Right cardiac atrium (tissue), 5 donors: Measurements from ENCODE around the gene PSMA6. TPM values are rescaled to one million over a fixed set of nuclear protein-coding genes. Genes with fewer than 3 reads are reported as not detected.

Source experiments
- ATAC-seq, 2 donors: fragments of 200-7000 bp; cut with Tn5 transposase; one replicate each; pipeline versions ENCODE4 v1.8.0 to v1.9.1; 2020; ENCODE audit warnings: moderate library complexity in 2 of 2, mild to moderate bottlenecking in 1 of 2
- DNase-seq, 3 donors: peaks; one replicate each; pipeline ENCODE4 v3.0.0-alpha.2; 2020
- H3K27ac ChIP-seq: one replicate; pipeline ENCODE4 v1.5.1; 2013; ENCODE audit warnings: mild to moderate bottlenecking, low read length, control low read depth, moderate library complexity
- H3K27me3 ChIP-seq: one replicate; pipeline ENCODE4 v1.6.1; 2013; ENCODE audit not compliant: control insufficient read depth, insufficient read depth
- H3K4me1 ChIP-seq: one replicate; pipeline ENCODE4 v1.6.1; 2013; ENCODE audit warnings: low read length; ENCODE audit not compliant: control insufficient read depth, insufficient read depth
- H3K4me3 ChIP-seq: one replicate; pipeline ENCODE4 v1.5.1; 2013; ENCODE audit warnings: low read length, control low read depth
- H3K9me3 ChIP-seq: one replicate; pipeline ENCODE4 v1.6.1; 2013; ENCODE audit warnings: low read length; ENCODE audit not compliant: control insufficient read depth
- WGBS: extraction: QIAGEN DNeasy Blood & Tissue Kit; methylation state at CpG from one replicate; pipeline ENCODE4 v1.1.7; 2013; 5-methylcytosine and 5-hydroxymethylcytosine counted together
- intact Hi-C, 4 donors: fragments of 100-400 bp; cut with DNase I; formaldehyde crosslinking; loops; one replicate each; pipeline versions ENCODE4 v1.11.0 to v1.14.0; 2022 to 2023
- polyA plus RNA-seq: library from polyadenylated mRNA; stranded (reverse); fragments of 200-250 nt; gene quantifications from one replicate; pipeline ENCODE4 v1.2.3, GENCODE V29; 2013
- total RNA-seq, 4 donors: library from RNA; stranded (reverse); fragmentation: NEBNext Ultra II Directional; extraction: Animal tissue kit (Norgen Biotek cat#: 25700); gene quantifications; one replicate each; pipeline ENCODE4 v1.2.1, GENCODE V29; 2021
- donor health status: healthy with polysubstance abuse.
- donor health status: DM: no; HTN: yes; CAD: no.
- donor health status: DM: no; HTN: no; CAD: no.
- donor health status: DM: no; HTN: yes; CAD: no; lungs with severe emphysema.
- donor health status: DM: yes; HTN: yes; CAD: no.

Gene PSMA6
- total and polyA plus RNA-seq, 5 donors = 149 to 193 (median 170) TPM

DNA sequence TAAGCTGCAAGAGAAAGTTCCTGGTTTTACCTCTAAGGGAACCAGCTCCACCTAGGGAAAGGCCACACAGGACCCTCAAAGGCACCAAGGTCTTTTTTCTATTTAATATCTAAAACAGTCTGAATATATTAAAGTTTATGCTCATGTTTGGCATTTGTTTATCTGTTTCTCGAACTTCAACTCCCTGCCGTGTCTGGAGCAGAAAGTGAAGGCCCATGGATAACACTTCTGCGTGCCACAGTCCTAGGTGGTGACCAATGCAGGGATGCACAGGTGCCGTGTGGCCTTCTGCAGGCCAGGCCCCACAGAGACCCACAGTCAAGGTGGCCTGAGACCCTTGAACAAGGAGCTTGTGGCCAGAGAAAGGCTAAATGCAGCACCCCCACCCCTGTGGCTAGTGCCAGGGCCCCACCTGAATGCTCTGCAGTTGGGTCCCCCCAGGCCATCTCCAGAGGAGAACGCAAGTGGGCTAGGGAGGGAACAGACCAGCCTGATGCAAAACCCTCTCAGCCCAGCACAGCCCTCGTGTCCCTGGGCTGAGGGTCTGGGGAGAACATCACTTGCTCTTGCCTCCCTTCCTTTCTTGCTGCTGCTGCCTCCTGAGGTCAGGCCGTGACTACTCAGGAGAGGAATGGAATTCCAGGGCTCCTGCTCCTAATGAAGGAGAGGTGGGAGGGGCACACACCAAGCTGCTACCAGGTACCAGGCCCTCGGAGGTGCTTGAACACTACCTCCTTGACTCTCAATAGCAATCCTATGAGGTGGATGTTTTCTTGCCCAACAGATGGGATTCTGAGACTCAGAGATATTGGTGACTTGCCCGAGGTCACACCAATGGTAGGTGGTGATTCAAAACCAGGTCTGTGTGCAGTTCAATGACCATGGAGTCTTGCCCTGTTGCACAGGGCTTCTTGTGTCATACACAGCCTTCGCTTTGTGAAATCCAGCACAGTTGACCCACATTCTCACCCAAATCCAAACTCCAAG, 45.4 kb downstream of the PSMA6 start:
- no peak overlapping the region for H3K4me3 ChIP-seq
- no peak for DNase-seq
- no peak for ATAC-seq
- H3K27me3 ChIP-seq = no peaks in the 10 kb centered on the region
- peak overlapping the region; percentile 92 for H3K27ac ChIP-seq
- intact Hi-C loops = loop anchor here in 3 of 4 donors (2.0 to 5.0 kb wide), 2 partner anchors 65 kb away; partner anchors contain the start of gene NFKBIA (in 1 of the 3)
- no peaks in the 10 kb centered on the region for H3K9me3 ChIP-seq
- peaks cover 29% of the 10 kb centered on the region for H3K4me1 ChIP-seq
- WGBS = 77% methylated on average over 10 of the region's 10 CpGs

- no peak overlapping the region for H3K27ac ChIP-seq
- intact Hi-C loops = loop anchor here in 1 of 4 donors (5.0 kb wide), 1 partner anchor 63 kb away; the partner anchor contains the start of gene NFKBIA
- H3K27me3 ChIP-seq = no peaks in the 10 kb centered on the region
- ATAC-seq = no peak
- no peak for DNase-seq
- WGBS = 91% methylated on average over 16 of the region's 16 CpGs
- H3K4me3 ChIP-seq = no peak overlapping the region
- H3K4me1 ChIP-seq = peaks cover 32% of the 10 kb centered on the region
- no peaks in the 10 kb centered on the region for H3K9me3 ChIP-seq
Observed at GRCh38 chr14:35338731-35339405, 46.7 kb downstream of the PSMA6 start.

GRCh38 chr14:35339761-35340406, 47.7 kb downstream of the PSMA6 start:
- H3K9me3 ChIP-seq = no peaks in the 10 kb centered on the region
- peak overlapping the region; percentile 34 for H3K27ac ChIP-seq
- peak in 2 of 3 donors; percentile 63 to 75 for DNase-seq
- H3K27me3 ChIP-seq = no peaks in the 10 kb centered on the region
- no peak overlapping the region for H3K4me3 ChIP-seq
- intact Hi-C loops = loop anchor here in 1 of 4 donors (5.0 kb wide), 2 partner anchors 47 to 62 kb away; partner anchors contain the start of gene NFKBIA
- H3K4me1 ChIP-seq = peaks cover 37% of the 10 kb centered on the region
- WGBS = 70% methylated on average over 12 of the region's 12 CpGs
- ATAC-seq = no peak

DNA sequence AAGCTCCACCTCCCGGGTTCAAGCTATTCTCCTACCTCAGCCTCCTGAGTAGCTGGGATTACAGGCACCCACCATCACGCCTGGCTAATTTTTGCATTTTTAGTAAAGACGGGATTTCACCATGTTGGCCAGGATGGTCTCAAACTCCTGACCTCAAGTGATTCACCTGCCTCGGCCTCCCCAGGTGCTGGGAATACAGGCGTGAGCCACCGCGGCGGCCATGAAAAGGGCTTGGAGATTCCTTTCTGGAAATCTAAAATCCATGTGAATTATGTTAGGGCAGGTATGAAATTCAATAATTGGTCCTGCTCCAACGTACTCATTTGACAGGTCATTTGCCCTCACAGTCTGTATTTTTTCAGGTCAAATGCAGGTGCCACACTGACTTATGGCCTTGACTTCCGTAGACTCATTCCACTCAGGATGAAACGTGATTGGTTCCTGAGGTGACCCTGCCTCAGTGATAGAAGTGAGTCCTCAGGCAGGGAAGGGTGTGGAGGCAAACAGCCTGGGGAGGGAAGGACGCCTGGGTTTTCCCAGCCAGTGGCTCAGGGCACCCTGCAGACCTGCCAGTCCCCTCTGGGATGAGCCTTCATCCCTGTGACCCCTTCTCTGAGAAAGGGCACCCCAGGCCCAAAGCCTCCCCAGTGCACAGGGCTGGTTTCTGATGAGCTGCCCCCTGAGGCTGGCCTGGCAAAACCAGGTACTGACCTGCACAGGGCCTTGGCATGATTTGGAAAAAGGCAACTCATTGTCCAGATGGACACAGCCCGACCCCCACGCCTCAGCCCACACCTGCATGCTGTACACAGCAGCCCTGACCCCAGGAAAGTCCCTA, 48.7 kb downstream of the PSMA6 start:
- intact Hi-C loops = loop anchor here in 1 of 4 donors (5.0 kb wide), 1 partner anchor 46 kb away; no protein-coding TSS in a partner anchor
- Histone ChIP-seq H3K27ac (peak overlapping the region; percentile 95), H3K9me3 (no peaks in the 10 kb centered on the region), H3K4me3 (no peak overlapping the region), H3K4me1 (peaks cover 31% of the 10 kb centered on the region), H3K27me3 (no peaks in the 10 kb centered on the region)
- DNase-seq (peak in 2 of 3 donors; percentile 61 to 65), ATAC-seq (no peak)
- WGBS = 86% methylated on average over 14 of the region's 14 CpGs

DNA sequence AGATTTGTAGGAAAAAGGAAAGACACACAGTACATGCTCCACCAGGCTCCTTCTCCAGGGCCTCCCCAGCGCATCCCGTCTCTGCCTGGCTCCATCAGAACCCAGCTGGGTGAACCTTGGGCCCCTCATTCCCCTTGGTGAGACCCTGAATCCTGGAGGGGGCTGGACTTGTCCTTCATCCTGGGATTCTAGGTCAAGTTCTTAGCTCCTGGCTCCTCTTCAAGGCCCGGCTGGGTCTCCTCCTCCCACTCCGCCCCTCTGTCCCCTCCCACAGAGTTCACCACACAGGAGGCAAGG, 49.2 kb downstream of the PSMA6 start:
- DNase-seq (no peak), ATAC-seq (no peak)
- Histone ChIP-seq H3K27me3 (no peaks in the 10 kb centered on the region), H3K4me3 (no peak overlapping the region), H3K4me1 (peaks cover 31% of the 10 kb centered on the region), H3K27ac (peak overlapping the region; percentile 95), H3K9me3 (no peaks in the 10 kb centered on the region)
- intact Hi-C loops = loop anchor here in 1 of 4 donors (5.0 kb wide), 1 partner anchor 46 kb away; no protein-coding TSS in a partner anchor
- WGBS = 11% methylated on average over 4 of the region's 4 CpGs

GRCh38 chr14:35341751-35342488, 49.7 kb downstream of the PSMA6 start:
- peak; percentile 93 to 95 for ATAC-seq
- Histone ChIP-seq H3K4me3 (peak overlapping the region; percentile 6), H3K27me3 (no peaks in the 10 kb centered on the region), H3K27ac (peak overlapping the region; percentile 95), H3K4me1 (peaks cover 31% of the 10 kb centered on the region), H3K9me3 (no peaks in the 10 kb centered on the region)
- WGBS = 19% methylated on average over 25 of the region's 25 CpGs
- peak; percentile 98 to 99 (median 98) for DNase-seq
- intact Hi-C loops = loop anchor here in 1 of 4 donors (5.0 kb wide), 1 partner anchor 45 kb away; no protein-coding TSS in a partner anchor

- Histone ChIP-seq H3K27ac (peak overlapping the region; percentile 95), H3K9me3 (no peaks in the 10 kb centered on the region), H3K27me3 (no peaks in the 10 kb centered on the region), H3K4me1 (peaks cover 26% of the 10 kb centered on the region), H3K4me3 (no peak overlapping the region)
- 36% methylated on average over 8 of the region's 8 CpGs for WGBS
- intact Hi-C loops = loop anchor here in 1 of 4 donors (5.0 kb wide), 1 partner anchor 45 kb away; no protein-coding TSS in a partner anchor
- ATAC-seq (no peak), DNase-seq (peak in 2 of 3 donors; percentile 82 to 84)
Observed at GRCh38 chr14:35342489-35343010, 50.4 kb downstream of the PSMA6 start.

DNA sequence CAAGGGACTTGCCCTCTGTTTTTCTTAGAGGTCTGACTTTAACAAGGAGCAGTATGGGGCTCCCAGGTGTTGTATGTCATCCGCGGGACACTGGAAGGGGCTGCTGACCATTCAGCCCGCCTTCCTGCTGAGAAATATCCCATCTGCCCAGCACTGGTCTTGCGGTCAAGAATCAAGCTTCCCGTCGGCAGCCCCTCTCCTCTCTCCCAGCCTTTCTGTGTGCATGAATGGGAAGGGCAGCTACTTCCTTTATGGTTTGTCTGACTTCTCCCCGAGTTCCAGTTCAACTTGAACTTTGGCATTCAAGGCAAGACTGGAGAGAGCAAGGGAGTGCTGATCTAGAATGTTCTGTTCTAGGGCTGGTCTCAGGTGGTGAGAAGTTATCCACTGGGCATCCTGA, 51.5 kb downstream of the PSMA6 start:
- Histone ChIP-seq H3K9me3 (no peaks in the 10 kb centered on the region), H3K27ac (no peak overlapping the region), H3K4me3 (no peak overlapping the region), H3K4me1 (peaks cover 20% of the 10 kb centered on the region), H3K27me3 (no peaks in the 10 kb centered on the region)
- WGBS = 49% methylated on average over 7 of the region's 7 CpGs
- ATAC-seq (no peak), DNase-seq (no peak)
- intact Hi-C loops = loop anchor here in 1 of 4 donors (5.0 kb wide), 1 partner anchor 44 kb away; no protein-coding TSS in a partner anchor

DNA sequence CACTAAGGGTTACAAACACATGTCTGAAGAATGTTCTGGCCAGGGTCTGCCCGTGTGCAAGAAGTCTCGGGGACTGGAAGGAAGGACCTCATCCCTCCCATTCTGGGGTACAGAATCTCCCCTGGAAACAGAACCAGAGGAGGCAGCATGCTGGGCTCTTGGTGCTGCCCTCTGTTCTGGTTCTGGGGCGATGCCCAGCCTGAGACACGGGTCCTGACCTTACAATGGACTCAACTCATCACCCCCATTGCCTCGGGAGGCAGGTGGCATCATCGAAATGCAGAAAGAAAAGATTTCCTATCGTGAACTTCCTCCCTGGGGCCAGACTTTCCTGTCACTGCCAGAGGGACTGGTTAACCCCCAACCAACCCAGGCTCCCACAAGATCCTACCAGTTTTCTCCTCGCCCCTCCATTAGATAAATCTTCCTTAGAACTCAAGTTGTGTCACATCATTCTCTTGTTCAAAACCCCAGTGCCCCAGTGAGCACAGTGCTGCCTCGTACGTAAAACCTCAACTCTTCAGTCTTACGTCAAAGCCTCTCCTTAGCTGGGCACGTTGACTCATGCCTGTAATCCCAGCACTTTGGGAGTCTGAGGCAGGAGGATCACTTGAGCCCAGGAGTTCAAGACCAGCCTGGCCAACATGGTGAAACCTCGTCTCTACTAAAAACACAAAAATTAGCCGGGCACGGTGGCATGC, 52.1 kb downstream of the PSMA6 start:
- Histone ChIP-seq H3K27ac (no peak overlapping the region), H3K4me3 (no peak overlapping the region), H3K27me3 (no peaks in the 10 kb centered on the region), H3K9me3 (no peaks in the 10 kb centered on the region), H3K4me1 (peaks cover 20% of the 10 kb centered on the region)
- WGBS = 73% methylated on average over 15 of the region's 15 CpGs
- intact Hi-C loops = loop anchor here in 1 of 4 donors (5.0 kb wide), 1 partner anchor 43 kb away; no protein-coding TSS in a partner anchor
- no peak for DNase-seq
- ATAC-seq = no peak
